Measurements from ENCODE around the gene RIC1. TPM values are rescaled to one million over a fixed set of nuclear protein-coding genes. Genes with fewer than 3 reads are reported as not detected.
"Not testable (repeated sequence)": the region's sequence is repeated elsewhere in the genome, so short reads cannot be mapped to it uniquely, and the experiment has no call there.

RIC1 gene
- total RNA-seq, 2 experiments from 2014 or later: 18.4 to 22.6 TPM

GRCh38 chr9:5695860-5696259 lies 67.0 kb downstream of the RIC1 start:
- no peaks in the 10 kb centered on the region for H3K27me3 Mint-ChIP-seq
- H3K4me1 Mint-ChIP-seq: no peaks in the 10 kb centered on the region
- H3K36me3 Mint-ChIP-seq: peaks cover 19% of the 10 kb centered on the region
- CTCF ChIA-PET: interaction anchor here (1.2 kb wide), 1 partner anchor 146 kb away, joined by 3 read pairs; no protein-coding TSS in a partner anchor
- no peaks in the 10 kb centered on the region for H3K9me3 Mint-ChIP-seq (ENCODE audit: low read depth)
- ATAC-seq (no peak), DNase-seq (no peak)
- H3K4me3 Mint-ChIP-seq: no peak overlapping the region
- no peak overlapping the region for H3K27ac Mint-ChIP-seq

- ATAC-seq: no peak
- CTCF ChIA-PET: interaction anchor here (1.2 kb wide), 1 partner anchor 145 kb away, joined by 3 read pairs; no protein-coding TSS in a partner anchor
- Mint-ChIP-seq H3K9me3 (ENCODE audit: low read depth) (no peaks in the 10 kb centered on the region), H3K27ac (no peak overlapping the region), H3K4me3 (no peak overlapping the region), H3K4me1 (no peaks in the 10 kb centered on the region), H3K27me3 (no peaks in the 10 kb centered on the region), H3K36me3 (peaks cover 22% of the 10 kb centered on the region)
- DNase-seq: no peak
Observed at GRCh38 chr9:5696884-5697283, 68.0 kb downstream of the RIC1 start.

- ATAC-seq: no peak
- no peaks in the 10 kb centered on the region for H3K9me3 Mint-ChIP-seq (ENCODE audit: low read depth)
- H3K36me3 Mint-ChIP-seq: peaks cover 28% of the 10 kb centered on the region
- no peak overlapping the region for H3K27ac Mint-ChIP-seq
- H3K4me1 Mint-ChIP-seq: no peaks in the 10 kb centered on the region
- CTCF ChIA-PET: no interaction called here
- no peak overlapping the region for H3K4me3 Mint-ChIP-seq
- DNase-seq: no peak
- H3K27me3 Mint-ChIP-seq: no peaks in the 10 kb centered on the region
Observed at GRCh38 chr9:5698004-5698403, 69.1 kb downstream of the RIC1 start.

- no peak overlapping the region for H3K4me3 Mint-ChIP-seq
- no peak for DNase-seq
- no peaks in the 10 kb centered on the region for H3K27me3 Mint-ChIP-seq
- no peak for ATAC-seq
- peaks cover 33% of the 10 kb centered on the region for H3K36me3 Mint-ChIP-seq
- no peaks in the 10 kb centered on the region for H3K4me1 Mint-ChIP-seq
- no peak overlapping the region for H3K27ac Mint-ChIP-seq
- CTCF ChIA-PET: no interaction called here
- H3K9me3 Mint-ChIP-seq (ENCODE audit: low read depth): no peaks in the 10 kb centered on the region
Observed at GRCh38 chr9:5698810-5699556, 70.1 kb downstream of the RIC1 start.

GRCh38 chr9:5708414-5708813 lies 79.5 kb downstream of the RIC1 start:
- H3K9me3 Mint-ChIP-seq (ENCODE audit: low read depth): peaks cover 22% of the 10 kb centered on the region
- peaks cover 56% of the 10 kb centered on the region for H3K36me3 Mint-ChIP-seq
- DNase-seq (no peak), ATAC-seq (no peak)
- H3K4me1 Mint-ChIP-seq: no peaks in the 10 kb centered on the region
- no peak overlapping the region for H3K4me3 Mint-ChIP-seq
- CTCF ChIA-PET: no interaction called here
- H3K27me3 Mint-ChIP-seq: no peaks in the 10 kb centered on the region
- no peak overlapping the region for H3K27ac Mint-ChIP-seq

- H3K9me3 Mint-ChIP-seq (ENCODE audit: low read depth): peaks cover 17% of the 10 kb centered on the region
- H3K27me3 Mint-ChIP-seq: no peaks in the 10 kb centered on the region
- no peak for ATAC-seq
- H3K27ac Mint-ChIP-seq: no peak overlapping the region
- no peak overlapping the region for H3K4me3 Mint-ChIP-seq
- DNase-seq: no peak
- peaks cover 69% of the 10 kb centered on the region for H3K36me3 Mint-ChIP-seq
- no peaks in the 10 kb centered on the region for H3K4me1 Mint-ChIP-seq
- CTCF ChIA-PET: no interaction called here
Observed at GRCh38 chr9:5712651-5713390, 83.9 kb downstream of the RIC1 start.

- Mint-ChIP-seq H3K27me3 (no peaks in the 10 kb centered on the region), H3K9me3 (ENCODE audit: low read depth) (peaks cover 5% of the 10 kb centered on the region), H3K27ac (no peak overlapping the region), H3K4me3 (no peak overlapping the region), H3K4me1 (no peaks in the 10 kb centered on the region), H3K36me3 (peaks cover 58% of the 10 kb centered on the region)
- DNase-seq: no peak
- CTCF ChIA-PET: interaction anchor here (0.6 kb wide), 1 partner anchor 145 kb away, joined by 3 read pairs; no protein-coding TSS in a partner anchor
- no peak for ATAC-seq
Observed at GRCh38 chr9:5714501-5715401, 85.8 kb downstream of the RIC1 start.

- H3K4me3 Mint-ChIP-seq: no peak overlapping the region
- no peak for DNase-seq
- peaks cover 56% of the 10 kb centered on the region for H3K36me3 Mint-ChIP-seq
- H3K27me3 Mint-ChIP-seq: no peaks in the 10 kb centered on the region
- H3K4me1 Mint-ChIP-seq: no peaks in the 10 kb centered on the region
- ATAC-seq: no peak
- CTCF ChIA-PET: interaction anchor here (1.6 kb wide), 1 partner anchor 24 kb away, joined by 3 read pairs; no protein-coding TSS in a partner anchor
- H3K9me3 Mint-ChIP-seq (ENCODE audit: low read depth): peaks cover 5% of the 10 kb centered on the region
- no peak overlapping the region for H3K27ac Mint-ChIP-seq
Observed at GRCh38 chr9:5715548-5716127, 86.7 kb downstream of the RIC1 start.

- H3K36me3 Mint-ChIP-seq: peaks cover 58% of the 10 kb centered on the region
- CTCF ChIA-PET: interaction anchor here (0.7 kb wide), 1 partner anchor 13 kb away, joined by 5 read pairs; no protein-coding TSS in a partner anchor
- not testable (repeated sequence) for DNase-seq; H3K27me3 Mint-ChIP-seq; H3K4me1 Mint-ChIP-seq; H3K4me3 Mint-ChIP-seq; ATAC-seq; H3K27ac Mint-ChIP-seq; H3K9me3 Mint-ChIP-seq (ENCODE audit: low read depth)
Observed at GRCh38 chr9:5717434-5717833, 88.5 kb downstream of the RIC1 start.

- Mint-ChIP-seq H3K9me3 (ENCODE audit: low read depth) (peaks cover 8% of the 10 kb centered on the region), H3K36me3 (peaks cover 65% of the 10 kb centered on the region), H3K4me3 (no peak overlapping the region), H3K4me1 (no peaks in the 10 kb centered on the region), H3K27me3 (no peaks in the 10 kb centered on the region), H3K27ac (no peak overlapping the region)
- CTCF ChIA-PET: interaction anchor here (0.5 kb wide), 1 partner anchor 558 kb away, joined by 3 read pairs; no protein-coding TSS in a partner anchor
- DNase-seq (no peak), ATAC-seq (no peak)
Observed at GRCh38 chr9:5718296-5719032, 89.6 kb downstream of the RIC1 start.

GRCh38 chr9:5719100-5719926 lies 90.4 kb downstream of the RIC1 start:
- no peak overlapping the region for H3K4me3 Mint-ChIP-seq
- CTCF ChIA-PET: no interaction called here
- peaks cover 8% of the 10 kb centered on the region for H3K9me3 Mint-ChIP-seq (ENCODE audit: low read depth)
- ATAC-seq (no peak), DNase-seq (no peak)
- no peak overlapping the region for H3K27ac Mint-ChIP-seq
- no peaks in the 10 kb centered on the region for H3K4me1 Mint-ChIP-seq
- H3K27me3 Mint-ChIP-seq: no peaks in the 10 kb centered on the region
- peaks cover 65% of the 10 kb centered on the region for H3K36me3 Mint-ChIP-seq

GRCh38 chr9:5720151-5720550 lies 91.2 kb downstream of the RIC1 start:
- CTCF ChIA-PET: no interaction called here
- Mint-ChIP-seq H3K36me3 (peaks cover 66% of the 10 kb centered on the region), H3K27ac (no peak overlapping the region), H3K27me3 (no peaks in the 10 kb centered on the region), H3K4me1 (no peaks in the 10 kb centered on the region), H3K4me3 (no peak overlapping the region), H3K9me3 (ENCODE audit: low read depth) (peaks cover 8% of the 10 kb centered on the region)
- DNase-seq (no peak), ATAC-seq (no peak)

Data from activated CD8-positive, alpha-beta memory T cell treated with anti-CD3 and anti-CD28 coated beads, Interleukin-2, amount 10 ng/mL, durations not matched to agents 7 days and 5 days (primary cell).